Measurements from ENCODE around the gene PAOX. TPM values are rescaled to one million over a fixed set of nuclear protein-coding genes. Genes with fewer than 3 reads are reported as not detected.

The PAOX gene
- total RNA-seq, 2 donors from 2014 or later: 2.4 to 3.5 TPM

DNA sequence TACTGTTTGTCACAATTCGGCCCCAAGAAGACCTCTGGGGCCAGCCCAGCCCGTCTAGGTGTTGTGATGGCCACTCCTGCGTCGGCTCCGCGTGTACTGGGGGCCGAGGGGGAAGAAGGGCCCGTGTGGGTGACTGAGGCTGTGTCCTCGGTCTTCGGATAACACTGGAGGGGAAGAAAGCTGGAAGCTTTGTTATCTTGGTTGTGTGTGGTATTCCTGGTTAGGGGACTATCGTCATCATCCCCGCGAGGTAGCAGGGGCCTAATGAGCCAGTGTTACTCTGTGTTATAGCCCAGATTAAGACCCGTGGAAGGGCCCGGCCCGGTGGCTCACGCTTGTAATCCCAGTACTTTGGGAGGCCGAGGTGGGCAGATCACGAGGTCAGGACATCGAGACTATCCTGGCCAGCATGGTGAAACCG lies 15.7 kb downstream of the PAOX start:
- no peaks in the 10 kb centered on the region for H3K27me3 ChIP-seq
- H3K4me3 ChIP-seq: peak overlapping the region; percentile 85 to 100
- TF ChIP-seq, protein P1, sequence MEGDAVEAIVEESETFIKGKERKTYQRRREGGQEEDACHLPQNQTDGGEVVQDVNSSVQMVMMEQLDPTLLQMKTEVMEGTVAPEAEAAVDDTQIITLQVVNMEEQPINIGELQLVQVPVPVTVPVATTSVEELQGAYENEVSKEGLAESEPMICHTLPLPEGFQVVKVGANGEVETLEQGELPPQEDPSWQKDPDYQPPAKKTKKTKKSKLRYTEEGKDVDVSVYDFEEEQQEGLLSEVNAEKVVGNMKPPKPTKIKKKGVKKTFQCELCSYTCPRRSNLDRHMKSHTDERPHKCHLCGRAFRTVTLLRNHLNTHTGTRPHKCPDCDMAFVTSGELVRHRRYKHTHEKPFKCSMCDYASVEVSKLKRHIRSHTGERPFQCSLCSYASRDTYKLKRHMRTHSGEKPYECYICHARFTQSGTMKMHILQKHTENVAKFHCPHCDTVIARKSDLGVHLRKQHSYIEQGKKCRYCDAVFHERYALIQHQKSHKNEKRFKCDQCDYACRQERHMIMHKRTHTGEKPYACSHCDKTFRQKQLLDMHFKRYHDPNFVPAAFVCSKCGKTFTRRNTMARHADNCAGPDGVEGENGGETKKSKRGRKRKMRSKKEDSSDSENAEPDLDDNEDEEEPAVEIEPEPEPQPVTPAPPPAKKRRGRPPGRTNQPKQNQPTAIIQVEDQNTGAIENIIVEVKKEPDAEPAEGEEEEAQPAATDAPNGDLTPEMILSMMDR (IDR thresholded peaks at IDR 0.05): no peak
- peaks cover 0 to 20% of the 10 kb centered on the region in 2 donors for H3K4me1 ChIP-seq
- H3K27ac ChIP-seq: peak overlapping the region; percentile 84 to 88
- H3K36me3 ChIP-seq: peaks cover 36% of the 10 kb centered on the region
- H3K9me3 ChIP-seq: no peaks in the 10 kb centered on the region
- DNase-seq (ENCODE audit: low spot score): no peak

DNA sequence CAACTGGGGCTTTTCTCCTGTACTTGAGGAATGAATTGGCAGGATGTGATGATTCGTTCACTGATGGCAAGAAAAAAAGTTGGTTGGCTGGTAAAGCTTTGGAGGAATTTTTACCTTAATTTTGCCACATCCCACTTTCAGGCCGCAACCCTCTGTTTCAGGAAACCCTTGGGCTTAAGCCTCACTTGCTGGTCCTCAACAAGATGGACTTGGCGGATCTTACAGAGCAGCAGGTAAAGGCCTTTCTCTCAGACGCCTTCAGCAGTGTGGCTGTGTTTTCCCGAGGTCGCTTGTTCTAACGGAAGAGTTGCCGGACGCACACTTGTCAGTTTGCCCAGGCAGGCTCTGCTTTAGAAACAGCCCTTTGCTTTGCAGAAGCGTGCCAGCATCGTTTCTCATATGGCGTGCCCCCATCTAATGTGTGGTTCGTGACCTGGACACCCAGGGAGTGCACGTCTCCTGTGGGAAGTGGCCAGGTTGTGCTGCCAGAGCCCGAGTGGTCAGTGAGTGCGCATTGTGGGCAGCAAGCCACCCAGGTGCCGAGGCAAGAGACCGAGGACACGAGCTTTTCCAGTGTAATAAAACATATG lies 17.1 kb downstream of the PAOX start:
- TF ChIP-seq, protein P1 (IDR thresholded peaks at IDR 0.05): no peak
- no peak for DNase-seq (ENCODE audit: low spot score)

DNA sequence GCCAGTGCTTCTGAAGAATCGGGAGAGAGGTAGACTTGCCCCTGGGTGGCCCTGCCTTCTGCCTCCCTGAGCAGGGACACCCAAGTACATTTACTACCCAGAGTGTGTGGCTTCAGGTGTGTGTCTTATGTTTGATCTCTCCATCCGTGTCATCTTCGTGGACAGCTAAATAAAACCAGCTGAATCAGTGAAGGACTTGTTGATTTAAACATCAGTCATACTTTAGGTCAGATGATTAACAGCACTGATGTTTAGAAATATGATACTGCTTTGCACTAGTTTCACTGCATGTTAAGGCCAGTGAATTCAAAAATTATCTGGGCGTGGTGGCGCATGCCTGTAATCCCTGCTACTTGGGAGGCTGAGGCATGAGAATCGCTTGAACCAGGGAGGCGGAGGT lies 18.9 kb downstream of the PAOX start:
- no peaks in the 10 kb centered on the region for H3K9me3 ChIP-seq
- H3K27me3 ChIP-seq: no peaks in the 10 kb centered on the region
- DNase-seq (ENCODE audit: low spot score): no peak
- TF ChIP-seq, protein P1 (IDR thresholded peaks at IDR 0.05): no peak
- H3K36me3 ChIP-seq: peaks cover 63% of the 10 kb centered on the region
- no peak overlapping the region for H3K4me3 ChIP-seq
- H3K4me1 ChIP-seq: peaks cover 0 to 20% of the 10 kb centered on the region in 2 donors
- H3K27ac ChIP-seq: no peak overlapping the region

More for the DNA sequence above, 17.1 kb downstream of the PAOX start:
- no peak overlapping the region for H3K4me3 ChIP-seq
- no peaks in the 10 kb centered on the region for H3K9me3 ChIP-seq
- peaks cover 0 to 20% of the 10 kb centered on the region in 2 donors for H3K4me1 ChIP-seq
- peaks cover 45% of the 10 kb centered on the region for H3K36me3 ChIP-seq
- no peaks in the 10 kb centered on the region for H3K27me3 ChIP-seq
- H3K27ac ChIP-seq: no peak overlapping the region

DNA sequence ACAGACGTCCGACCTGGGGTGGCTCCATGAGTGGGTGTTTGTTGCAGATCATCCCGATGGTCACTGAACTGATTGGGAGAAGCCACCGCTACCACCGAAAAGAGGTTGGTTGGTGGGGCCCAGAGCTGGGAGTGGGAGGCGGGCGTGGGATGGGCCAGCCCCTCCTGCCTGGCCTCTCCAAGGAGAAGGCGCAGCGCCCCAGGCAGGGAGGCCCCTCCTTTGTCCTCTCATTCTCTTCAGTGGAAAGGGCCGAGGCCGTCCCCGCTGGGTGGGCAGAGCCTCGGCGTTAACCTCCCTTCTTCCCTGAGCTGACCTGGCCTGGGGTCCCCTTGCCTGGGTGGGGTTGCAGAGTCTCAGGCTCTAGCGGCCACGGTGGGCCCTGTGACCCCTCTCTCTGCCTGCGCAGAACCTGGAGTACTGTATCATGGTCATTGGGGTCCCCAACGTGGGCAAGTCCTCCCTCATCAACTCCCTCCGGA lies 20.1 kb downstream of the PAOX start:
- Histone ChIP-seq H3K4me1 (peaks cover 0 to 15% of the 10 kb centered on the region in 2 donors), H3K36me3 (peaks cover 70% of the 10 kb centered on the region), H3K27ac (no peak overlapping the region), H3K27me3 (no peaks in the 10 kb centered on the region), H3K9me3 (no peaks in the 10 kb centered on the region), H3K4me3 (no peak overlapping the region)
- no peak for DNase-seq (ENCODE audit: low spot score)
- TF ChIP-seq, protein P1 (IDR thresholded peaks at IDR 0.05): no peak

DNA sequence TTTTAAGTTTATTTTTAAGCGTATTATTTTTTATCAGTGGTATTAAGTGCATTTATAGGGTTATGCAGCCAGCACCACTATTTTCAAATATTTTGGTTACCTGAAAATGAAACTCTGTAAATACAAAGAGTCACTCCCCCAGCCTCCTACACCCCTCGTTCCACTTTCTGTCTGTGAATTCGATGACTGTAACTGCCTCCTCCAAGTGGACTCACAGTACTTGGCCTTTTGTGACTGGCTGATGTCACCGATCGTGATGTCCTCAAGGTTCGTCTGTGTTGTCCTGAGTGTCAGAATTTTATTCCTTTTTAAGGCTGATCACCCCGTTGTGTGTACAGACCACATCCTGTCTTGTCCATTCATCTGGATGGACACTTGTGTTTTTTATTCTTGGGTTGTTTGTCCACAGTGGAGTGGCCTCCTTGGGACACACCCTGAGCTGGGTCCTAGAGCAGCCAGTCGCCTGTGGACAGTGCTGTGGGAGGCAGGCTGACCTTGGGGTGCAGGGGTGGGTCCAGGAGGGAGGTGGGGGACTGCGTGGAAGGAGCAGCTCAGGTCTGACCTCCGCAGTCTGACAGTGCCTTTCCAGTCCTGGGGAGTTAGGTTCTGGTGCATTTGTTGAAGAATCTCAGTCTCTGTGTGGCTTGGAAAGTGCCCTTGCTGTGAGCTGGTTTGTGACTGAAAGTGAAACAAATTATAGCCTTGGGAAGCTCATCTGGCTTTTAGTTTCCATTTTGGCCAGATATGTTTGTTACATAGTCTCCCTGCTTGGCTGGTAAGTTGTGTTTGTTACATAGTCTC lies 21.8 kb downstream of the PAOX start:
- H3K36me3 ChIP-seq: peaks cover 68% of the 10 kb centered on the region
- H3K9me3 ChIP-seq: no peaks in the 10 kb centered on the region
- no peak for DNase-seq (ENCODE audit: low spot score)
- H3K27me3 ChIP-seq: no peaks in the 10 kb centered on the region
- peaks cover 0 to 5% of the 10 kb centered on the region in 2 donors for H3K4me1 ChIP-seq
- TF ChIP-seq, protein P1 (IDR thresholded peaks at IDR 0.05): no peak
- H3K4me3 ChIP-seq: no peak overlapping the region
- H3K27ac ChIP-seq: no peak overlapping the region

All from right atrium auricular region (tissue), 2 donors.